HG03571 (cell line): ENCODE results near the gene ADRA2B.
"Not testable (repeated sequence)": the region's sequence is repeated elsewhere in the genome, so short reads cannot be mapped to it uniquely, and the experiment has no call there.

ENCODE experiments used
- ATAC-seq: cut with Tn5 transposase; IDR thresholded peaks from one replicate; pipeline ENCODE4 v1.9.1; 2021; ENCODE audit not compliant: unreplicated experiment

ADRA2B gene

GRCh38 chr2:96116424-96116878, at the start of gene ADRA2B:
Gene ADRA2B, minus strand, starts transcription at chr2:96116571. Its CDS starts 422 bp downstream, at chr2:96116149.
- peak; percentile 35 for ATAC-seq

DNA sequence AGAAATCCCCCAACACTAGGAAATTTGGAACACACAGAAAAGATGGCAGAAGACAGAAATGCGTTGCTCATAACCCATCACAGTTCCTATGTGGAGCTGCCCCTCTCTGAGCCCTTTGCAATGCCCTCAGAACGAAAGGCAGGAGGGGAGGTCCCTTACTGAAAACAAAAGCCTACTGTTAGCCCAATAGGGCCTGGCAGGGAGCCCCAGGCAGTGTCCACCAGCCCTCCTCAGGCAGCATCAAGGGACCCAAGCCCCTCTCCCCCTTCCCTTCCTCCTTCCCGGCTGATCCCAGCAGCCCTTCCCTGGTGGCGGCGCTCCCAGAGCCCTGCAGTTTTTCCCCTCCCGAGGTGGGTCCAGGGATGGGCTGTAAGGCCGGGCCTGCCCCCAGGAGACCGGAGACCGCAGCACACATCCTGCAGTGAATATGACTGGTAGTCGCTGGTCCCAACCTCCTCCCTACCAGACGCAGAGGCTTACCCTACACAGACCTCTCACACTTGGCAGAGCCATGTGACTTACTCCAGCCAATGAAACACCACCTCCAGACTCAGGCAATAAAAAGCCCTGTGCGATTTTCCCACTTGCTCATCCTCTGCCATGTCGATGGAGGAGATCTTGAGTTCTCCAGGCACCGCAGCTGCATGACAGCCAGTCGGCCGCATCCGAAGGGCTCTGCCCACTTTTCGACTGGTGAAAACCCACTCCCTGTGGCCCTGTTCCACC, 48.3 kb upstream of the ADRA2B start:
- ATAC-seq = peak; percentile 65

GRCh38 chr2:96163768-96164429, 47.5 kb upstream of the ADRA2B start:
- peak; percentile 58 for ATAC-seq

DNA sequence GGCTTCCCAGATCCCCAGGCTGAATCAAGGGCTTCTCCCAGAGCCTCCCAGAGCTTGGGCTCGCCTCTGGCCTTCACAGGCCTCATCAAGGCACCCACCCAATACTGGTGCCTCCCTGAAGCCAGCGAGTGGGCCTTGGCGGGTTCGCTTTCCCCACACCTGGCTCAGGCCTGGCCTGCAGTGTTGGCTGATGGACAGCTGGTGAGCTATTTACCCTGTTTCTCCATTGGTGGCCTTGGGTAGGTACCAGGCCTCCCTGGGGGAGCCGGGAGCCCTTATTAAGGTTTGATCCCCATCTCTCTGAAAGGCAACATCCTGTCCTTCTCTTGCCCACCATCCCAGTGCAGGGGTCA, 47.0 kb upstream of the ADRA2B start:
- ATAC-seq = no peak

DNA sequence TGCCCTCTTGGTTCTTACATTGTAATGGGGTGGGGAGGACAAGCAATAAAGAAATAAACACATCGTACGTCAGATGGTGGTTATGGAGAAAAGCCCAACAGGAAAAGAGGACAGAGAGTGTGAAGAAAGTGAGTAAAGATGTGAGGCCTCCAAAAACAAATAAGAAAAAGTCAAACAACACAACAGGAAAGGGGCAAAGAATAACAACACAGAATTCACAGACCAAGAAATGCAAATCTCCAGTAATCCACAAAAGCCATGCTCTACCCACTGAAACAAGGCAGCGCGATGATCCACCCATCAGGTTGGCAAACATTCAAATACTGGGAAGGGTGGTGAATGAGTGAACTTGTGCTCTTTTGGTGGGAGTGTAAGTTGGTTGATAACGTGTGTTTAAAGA, 45.5 kb upstream of the ADRA2B start:
- no peak for ATAC-seq

DNA sequence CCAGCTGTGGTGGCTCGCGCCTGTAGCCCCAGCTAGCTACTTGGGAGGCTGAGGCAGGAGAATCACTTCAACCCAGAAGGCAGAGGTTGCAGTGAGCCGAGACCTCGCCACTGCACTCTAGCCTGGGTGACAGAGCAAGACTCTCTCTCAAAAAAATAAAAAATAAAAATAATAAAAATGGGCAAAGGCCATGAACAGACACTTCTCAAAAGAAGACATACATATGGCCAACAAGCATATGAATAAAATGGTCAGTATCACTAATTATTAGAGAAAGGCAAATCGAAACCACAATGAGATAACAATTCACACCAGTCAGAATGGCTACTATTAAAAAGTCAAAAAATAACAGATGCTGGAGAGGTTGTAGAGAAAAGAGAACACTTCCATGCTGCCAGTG, 44.0 kb upstream of the ADRA2B start:
- ATAC-seq = not testable (repeated sequence)

- no peak for ATAC-seq
Measured at GRCh38 chr2:96159084-96159830, 42.9 kb upstream of the ADRA2B start.

GRCh38 chr2:96158554-96158940, 42.2 kb upstream of the ADRA2B start:
- ATAC-seq = no peak

DNA sequence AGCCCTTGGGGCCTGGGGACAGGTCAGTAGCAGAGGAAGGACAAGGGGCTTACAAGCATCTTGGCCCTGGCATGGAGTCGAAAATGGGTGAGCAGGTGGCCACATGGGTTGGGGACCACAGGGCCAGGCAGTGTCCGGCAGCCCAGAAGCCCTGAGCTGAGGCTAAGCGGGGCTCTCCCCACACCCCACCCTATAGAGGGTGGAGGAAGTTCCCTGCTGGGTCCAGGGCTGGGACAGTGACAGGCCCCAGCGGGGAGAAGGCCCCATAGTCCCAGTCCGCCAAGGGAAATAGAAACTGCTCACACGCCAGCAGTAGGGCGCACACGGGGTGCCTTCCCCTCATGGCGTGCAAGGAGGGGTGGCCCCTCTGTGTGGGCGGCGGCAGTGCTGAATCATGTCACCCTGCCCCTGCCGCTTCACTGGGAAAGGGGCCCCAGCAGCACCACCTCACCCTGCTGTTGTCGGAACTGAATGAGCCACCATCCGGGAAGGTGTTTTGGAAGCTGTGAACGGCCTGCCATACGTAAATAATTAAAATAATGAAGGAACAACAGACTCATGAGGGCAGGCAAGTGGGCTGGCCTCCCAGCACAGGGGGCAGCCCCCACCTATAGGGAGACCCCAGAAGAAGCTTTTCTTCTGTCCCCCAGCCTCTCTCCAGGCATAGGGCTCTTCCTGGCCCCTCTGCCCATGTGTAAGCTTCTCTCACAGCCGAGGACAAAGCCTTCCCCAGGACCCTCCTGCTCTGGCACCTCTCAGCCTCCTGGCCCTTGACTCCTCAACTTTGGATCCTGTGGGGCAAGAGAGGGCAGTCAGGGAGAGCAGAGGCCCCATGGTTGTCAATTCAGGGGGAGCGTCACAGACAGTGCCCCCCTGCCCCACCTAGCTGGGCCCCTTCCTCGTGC, 41.5 kb upstream of the ADRA2B start:
- ATAC-seq = peak; percentile 45

DNA sequence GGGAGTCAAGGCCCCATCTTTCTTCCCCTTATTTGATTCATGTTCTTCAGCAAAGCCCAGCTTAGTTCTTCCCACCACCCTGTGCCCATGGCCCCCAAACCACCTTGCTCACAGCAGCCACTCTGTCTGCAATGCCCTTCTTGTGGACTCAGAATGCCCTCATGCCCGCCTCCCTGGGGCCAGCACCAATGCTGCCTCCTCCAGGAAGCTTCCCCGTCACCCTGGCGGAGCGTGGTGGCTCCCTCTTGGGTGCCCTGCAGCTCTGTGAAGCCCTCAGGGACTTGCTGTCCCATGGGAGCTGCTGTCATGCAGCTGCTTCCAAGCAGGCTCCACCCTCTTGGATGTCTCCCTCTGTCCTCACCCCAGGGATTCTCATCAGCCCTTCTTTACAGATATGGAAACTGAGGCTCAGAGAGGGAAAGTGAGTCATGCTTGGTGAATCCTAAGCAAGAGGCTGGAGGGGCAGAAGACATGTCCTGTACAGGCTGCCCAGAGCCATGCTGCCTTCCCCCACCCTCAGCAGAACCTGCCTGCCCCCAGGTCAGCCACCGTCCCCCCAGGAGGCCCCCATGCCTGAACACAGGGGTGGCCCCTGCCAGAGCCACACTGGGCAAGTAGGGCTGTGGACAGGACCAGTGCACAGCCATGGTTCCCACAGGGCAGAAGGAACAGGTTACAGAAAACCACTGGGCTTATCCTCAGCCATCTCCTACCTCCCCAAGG, 40.7 kb upstream of the ADRA2B start:
- ATAC-seq = peak; percentile 34

DNA sequence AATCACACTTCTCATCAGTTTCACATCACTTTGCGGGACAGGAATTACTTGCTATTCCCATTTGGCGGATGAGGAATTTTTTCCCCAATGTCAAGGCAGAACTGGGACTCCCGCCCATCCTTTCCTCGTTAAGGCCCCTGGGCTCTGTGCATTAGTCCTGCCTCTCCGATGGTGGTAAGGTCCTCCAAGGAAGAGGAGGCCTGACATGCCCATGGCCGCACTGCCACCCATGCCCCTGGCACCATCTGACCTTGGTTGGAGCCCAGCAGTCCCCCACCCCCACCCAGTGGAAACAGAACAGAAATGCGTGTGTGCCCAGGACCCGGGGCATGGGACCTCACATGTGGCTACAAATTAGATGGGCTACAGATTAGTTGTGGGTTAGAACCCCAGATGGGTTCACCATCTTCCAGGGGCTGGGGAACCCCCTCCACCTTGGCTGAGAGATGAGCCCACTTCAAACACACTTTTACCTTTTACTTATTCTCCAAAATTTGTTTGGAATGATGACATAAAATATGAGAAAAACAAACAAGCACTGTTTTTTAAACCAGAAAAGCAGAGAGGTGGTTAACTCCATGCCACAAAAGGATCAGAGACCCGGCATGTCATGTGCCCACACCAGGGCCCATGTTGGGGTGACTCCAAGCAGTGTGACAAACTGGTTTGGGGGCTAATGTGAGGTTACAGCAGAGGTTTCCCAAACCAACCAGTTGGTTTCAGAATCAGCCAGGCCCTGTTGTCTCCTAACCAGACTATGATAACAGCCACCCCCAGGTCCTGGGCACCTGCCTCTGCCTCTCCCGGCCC, 39.8 kb upstream of the ADRA2B start:
- no peak for ATAC-seq

- ATAC-seq = no peak
Measured at GRCh38 chr2:96154506-96155380, 38.4 kb upstream of the ADRA2B start.

DNA sequence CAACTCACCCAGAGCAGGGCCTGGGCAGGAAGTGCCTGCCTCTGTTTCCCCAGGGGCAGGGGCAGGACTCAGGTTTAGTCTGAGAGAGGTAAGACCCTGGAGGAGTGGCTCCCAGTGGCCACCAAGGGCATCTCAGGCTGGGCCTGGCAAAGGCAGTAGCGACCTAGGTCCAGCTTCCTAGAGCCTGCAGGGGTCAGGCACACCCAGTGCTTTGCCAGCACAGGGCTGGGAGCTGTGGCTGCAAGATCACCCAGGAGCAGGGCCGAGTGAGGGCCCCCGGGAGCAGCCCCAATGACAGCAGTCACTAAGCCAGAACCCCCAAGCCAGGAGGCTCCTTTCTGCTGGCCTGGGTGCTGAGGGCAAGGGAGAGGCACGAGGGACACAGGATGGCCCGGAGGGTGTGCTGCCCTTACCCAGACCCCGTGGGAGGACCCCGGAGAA, 37.6 kb upstream of the ADRA2B start:
- ATAC-seq = no peak

- ATAC-seq = no peak
Measured at GRCh38 chr2:96153291-96153713, 36.9 kb upstream of the ADRA2B start.

DNA sequence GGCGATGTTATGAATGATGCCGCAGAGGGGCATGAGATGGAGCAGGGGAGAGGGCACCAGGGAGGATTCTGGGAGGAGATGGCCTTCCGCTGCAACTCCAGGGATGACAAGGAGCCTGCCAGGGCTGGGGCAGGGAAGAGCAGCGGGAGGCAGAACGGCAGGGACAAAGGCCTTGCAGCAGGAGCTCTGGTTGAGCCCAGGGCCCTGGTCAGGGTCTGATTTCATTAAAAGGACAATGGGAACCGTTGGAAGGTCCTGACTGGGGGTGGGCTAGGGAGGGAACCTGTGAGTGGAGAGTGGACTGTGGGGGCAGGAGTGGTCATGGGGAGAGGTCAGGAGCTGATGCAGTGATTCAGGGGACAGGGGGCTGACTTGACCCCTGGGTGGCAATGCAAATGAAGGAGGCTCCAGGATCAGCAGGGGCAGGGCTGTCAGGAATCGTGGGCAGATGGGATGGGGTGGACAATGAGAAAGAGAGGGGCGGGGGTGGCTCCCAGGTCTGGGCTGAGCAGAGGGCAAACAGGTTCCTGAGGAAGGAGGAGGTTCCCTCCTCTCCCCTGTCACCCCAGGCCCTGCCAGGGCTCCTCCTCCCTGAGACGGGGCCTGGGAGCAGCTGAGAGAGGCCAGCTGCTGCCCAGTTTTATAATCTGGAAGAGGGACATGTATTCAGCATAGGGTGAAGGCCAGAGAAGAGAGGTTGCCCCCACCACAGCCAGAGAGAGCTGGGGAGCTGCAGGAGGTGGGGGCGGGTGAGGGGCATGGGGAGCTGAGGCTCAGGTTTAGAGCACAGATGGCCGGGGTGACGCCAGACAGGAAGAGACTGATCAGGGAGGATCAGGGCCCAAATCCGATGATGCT, 36.2 kb upstream of the ADRA2B start:
- no peak for ATAC-seq

DNA sequence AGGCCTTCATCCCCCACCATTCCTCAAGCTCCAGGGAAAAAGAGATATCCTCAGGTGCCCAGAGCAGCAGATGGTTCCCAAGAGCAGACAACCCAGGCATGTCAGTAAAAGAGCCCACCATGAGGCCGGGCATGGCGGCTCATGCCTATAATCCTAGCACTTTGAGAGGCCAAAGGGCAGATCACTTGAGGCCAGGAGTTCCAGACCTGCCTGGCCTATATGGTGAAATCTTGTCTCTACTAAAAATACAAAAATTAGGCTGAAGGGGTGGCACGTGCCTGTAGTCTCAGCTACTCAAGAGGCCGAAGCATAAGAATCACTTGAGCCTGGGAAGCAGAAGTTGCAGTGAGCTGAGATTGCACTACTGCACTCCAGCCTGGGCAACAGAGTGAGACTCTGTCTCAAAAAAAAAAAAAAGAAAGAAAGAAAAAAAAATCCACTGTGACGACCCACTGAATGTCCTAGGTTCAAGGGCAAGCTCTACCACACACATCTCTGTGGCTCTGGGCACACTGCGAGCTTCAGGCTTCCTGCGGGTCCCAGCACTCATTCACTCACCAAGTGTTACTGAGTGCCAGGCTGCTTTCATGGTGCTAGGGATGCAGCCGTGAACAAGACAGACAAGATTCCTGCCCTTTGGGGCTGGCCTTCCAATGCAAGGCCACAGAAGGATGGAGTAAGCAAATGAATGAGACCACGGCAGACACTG, 35.4 kb upstream of the ADRA2B start:
- ATAC-seq = no peak
